GM19193 (cell line): Measurements from ENCODE around the gene ARHGAP10.

Source experiments
- POLR2A ChIP-seq: IDR thresholded peaks from 4 replicates; pipeline ENCODE4 v1.6.1; 2011; ENCODE audit not compliant: insufficient read depth, insufficient read length; ENCODE audit errors: extremely low read depth

The ARHGAP10 gene

DNA sequence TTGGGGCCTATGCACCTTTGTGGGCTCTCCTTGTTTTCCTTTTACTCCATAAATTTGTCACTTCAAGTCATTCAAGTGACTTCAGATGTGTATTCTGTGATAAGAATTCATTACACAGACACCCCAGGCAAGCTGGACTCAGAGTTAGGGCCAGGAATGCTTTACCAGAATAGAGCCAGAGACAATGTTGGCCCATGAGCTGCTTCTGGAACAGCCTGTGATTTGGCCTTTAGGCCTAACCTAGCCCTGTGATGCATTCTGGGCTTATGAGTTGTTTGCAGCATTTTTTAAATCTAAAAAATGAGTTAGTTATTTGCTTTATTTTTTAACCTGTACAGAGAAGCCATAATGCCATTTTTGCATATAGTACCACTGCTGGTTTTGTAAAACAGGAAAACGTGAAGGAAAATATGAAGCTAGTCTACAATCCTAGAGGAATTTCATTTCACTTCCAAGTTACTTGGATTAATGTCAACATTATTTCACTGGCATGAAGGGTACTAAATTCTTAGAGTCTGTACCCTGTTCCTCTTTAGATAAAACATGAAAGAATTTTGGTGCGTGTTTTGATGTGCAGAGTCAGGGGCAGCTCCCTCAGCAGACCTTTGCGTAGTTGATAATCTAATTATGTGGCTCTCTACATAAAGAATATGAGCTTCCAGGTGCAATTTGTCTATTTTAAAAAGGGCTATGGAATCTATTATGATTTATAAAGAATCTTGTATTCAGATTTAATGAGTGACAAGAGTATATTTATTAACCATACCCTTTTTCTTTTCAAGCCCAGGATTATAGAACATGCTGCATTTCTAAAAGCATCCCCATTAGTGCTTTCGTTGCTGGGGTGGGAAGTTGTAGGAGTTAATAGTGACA, 84.7 kb downstream of the ARHGAP10 start:
- no peak for TF ChIP-seq POLR2A

GRCh38 chr4:147820975-147821374, 89.1 kb downstream of the ARHGAP10 start:
- no peak for TF ChIP-seq POLR2A

DNA sequence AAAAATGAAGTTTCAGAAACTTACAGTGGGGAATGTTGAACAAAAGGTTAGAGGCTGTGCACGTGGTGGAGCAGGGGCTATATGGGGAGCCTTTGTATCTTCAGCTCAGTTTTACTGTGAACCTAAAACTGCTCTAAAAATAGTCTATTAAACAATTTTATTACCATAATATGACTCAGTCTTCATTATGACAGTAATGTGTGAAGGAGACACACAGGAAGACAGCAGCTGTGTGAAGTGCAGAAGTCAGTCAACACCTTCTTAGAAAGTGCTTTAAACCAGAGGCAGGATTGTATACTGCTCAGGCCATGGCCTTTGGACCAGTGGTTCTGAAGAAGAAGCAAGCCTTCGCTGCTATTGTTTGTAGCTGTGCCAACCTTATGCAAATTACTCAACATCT, 89.7 kb downstream of the ARHGAP10 start:
- TF ChIP-seq POLR2A: no peak

DNA sequence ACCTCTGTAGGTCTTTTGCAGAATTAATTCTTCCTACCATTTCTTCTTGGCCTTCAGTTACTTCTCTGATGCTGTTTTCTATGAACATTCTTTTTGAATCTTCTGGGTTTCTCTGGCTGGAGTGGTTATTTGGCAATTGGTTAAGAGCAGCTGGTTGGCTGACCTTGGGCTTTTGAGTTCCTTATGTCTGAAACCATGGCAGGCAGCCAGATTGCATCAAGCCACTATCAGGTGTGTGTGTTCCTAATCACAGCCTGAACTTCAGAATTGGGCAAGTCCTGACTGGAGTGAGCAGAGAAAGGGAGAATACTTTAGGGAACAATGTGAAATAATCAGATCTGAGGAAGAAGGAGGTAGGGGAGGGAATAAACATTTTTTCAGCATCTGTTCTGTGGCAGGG, 90.2 kb downstream of the ARHGAP10 start:
- no peak for TF ChIP-seq POLR2A

DNA sequence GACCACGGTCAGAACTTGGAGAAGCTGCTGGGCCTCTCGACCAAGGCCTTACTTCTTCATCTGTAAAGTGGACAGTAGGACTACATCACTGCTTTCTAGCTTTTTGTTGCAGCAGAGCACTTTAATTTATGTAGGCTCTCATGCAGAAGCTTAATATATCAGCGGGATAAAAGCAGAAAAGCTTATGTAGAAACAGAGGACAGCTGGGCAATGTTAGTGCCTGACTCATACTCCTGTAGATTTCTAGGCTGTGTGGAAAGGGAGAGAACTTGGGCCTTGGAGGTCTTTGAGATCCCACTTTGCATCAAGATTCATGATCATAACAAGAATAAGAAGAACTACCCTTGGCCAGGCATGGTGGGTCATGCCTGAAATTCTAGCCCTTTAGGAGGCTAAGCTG, 91.2 kb downstream of the ARHGAP10 start:
- TF ChIP-seq POLR2A: no peak

DNA sequence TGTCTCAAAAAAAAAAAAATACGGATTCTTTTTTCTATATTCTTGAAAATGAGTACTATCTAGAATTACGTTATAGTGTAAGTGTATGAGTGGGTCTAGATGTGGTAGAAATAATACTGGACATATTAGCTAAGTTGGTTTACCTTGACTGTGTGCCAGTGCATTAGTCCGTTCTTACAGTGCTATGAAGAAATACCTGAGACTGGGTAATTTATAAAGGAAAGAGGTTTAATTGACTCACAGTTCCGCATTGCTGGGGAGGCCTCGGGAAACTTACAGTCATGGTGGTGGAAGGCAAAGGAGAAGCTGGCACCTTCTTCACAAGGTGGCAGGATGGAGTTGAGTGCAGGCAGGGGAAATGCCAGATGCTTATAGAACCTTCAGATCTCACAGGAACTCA, 92.4 kb downstream of the ARHGAP10 start:
- TF ChIP-seq POLR2A: no peak

DNA sequence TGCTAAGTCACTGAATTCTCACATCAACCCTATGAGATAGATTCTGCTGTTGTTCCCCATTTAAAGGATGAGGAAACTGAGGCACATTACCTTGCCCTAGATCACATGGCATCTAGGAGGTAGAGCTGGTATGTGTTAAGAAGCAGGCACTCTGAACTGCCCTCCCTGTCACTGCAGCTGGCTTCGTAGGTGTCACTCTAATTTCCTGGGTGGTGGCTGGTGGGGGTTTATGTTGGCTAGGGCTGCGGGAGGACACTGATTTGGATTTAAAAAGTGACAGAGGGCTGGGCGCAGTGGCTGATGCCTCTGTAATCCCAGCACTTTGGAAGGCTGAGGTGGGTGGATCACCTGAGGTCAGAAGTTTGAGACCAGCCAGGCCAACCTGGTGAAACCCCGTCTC, 93.0 kb downstream of the ARHGAP10 start:
- TF ChIP-seq POLR2A: no peak

- TF ChIP-seq POLR2A: no peak
These were observed 93.8 kb downstream of the ARHGAP10 start for GRCh38 chr4:147825451-147826287.

GRCh38 chr4:147826288-147826646, 94.4 kb downstream of the ARHGAP10 start:
- TF ChIP-seq POLR2A: no peak

DNA sequence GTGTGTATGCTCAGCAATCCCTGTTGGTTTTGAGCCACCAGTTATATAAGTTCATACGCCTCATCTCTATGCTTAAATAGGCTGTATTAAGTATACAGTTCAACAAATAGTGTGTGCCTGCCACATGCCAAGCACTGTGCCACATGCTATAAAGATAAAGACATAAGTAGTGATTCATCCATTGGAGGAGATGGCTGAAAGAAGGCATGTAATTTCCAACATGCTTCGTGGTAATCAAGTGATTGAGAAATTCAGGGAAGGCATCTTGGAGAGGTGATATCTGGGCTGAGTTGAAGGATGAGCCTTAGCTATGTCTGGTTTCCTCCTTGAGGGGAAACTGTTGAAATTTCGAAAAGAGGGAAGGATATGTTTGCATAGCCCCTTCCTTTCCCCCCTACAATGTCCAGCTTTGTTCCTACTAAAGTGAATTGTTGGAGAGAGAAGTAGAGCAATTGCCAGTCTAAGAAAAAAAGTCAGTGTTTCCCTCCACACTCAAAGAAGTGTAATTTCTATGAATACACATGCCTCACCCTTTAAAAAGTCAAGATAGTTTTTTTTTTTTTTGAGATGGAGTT, 96.5 kb downstream of the ARHGAP10 start:
- no peak for TF ChIP-seq POLR2A

DNA sequence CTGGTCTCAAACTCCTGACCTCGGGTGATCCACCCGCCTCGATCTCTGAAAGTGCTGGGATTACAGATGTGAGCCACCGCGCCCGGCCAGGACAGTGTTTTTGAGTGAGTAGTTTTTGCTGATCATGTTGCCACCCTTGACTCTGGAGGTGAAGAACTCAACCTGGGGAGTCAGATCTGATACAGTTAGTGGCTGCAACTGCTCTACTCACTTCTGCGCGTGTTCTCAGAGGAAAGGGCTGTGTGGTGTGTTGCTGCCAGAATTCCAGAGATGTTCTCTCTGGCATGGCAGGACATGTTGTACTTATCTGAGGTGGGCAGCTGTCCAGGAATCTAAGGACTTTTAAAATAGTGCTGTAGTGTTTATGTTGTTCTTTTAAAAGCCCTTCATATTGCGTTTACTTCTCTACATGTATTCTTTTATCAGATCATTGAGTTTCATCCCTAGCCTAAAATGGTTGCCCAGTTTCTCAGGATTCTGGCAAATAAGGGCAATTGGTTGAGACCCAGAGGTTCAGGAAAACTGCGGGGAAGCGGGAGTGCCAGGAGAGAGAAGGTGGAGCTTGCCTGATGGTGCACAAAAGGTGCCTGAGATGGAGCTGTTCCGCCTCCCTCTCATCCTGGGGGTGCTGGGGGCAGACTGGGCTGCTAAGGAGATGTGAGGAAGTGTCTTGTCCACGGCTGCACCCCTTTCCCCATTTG, 97.7 kb downstream of the ARHGAP10 start:
- no peak for TF ChIP-seq POLR2A

DNA sequence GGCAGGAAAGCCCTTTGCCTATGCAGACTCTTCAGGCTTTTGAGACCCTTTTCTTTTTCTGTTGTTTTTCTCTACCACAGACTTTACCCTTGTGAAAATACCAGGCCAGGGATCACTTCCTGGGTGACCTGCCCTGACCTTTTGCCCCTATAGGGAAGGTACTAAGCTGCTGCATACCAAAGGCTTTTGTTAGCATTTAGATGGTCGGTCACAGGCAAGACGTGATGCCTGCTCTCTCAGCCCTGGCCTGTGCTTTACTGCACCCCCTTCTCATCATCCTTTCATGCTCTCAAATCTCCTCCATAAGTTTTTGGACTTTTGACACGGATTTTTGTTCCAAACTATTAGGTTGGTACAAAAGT, 98.2 kb downstream of the ARHGAP10 start:
- TF ChIP-seq POLR2A: no peak

GRCh38 chr4:147830987-147831386, 99.1 kb downstream of the ARHGAP10 start:
- TF ChIP-seq POLR2A: no peak

DNA sequence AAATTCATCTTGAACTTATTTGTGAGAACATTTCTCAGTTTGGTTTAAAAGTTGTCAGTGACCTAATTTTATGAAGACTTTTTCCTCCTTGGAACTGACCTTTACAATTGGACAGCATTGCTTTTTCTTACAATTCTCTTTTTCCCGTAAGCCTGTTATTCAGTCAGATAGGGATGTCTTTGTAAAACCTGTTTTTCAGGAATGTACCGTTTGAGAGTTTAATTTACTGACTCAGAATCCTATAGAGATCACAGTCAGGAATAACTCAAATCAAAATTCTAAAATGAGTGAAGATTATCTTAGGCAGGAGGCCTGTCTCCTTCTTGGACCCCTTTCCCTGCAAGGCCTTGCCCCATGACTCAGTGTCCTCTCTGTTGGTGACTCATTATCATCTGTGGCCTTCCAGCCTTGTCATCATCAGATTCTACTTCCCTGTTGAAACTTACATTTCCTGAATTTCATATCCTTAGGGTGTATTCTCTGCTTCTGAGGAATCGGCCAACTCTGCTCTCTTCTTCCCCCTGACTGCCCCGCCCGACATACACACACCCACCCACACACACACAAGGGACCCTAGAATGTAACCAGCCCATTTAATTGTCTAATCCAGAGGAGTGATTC, 99.8 kb downstream of the ARHGAP10 start:
- TF ChIP-seq POLR2A: no peak

GRCh38 chr4:147833254-147833653, 101.4 kb downstream of the ARHGAP10 start:
- TF ChIP-seq POLR2A: no peak
